Measurements from ENCODE around the gene MEGF8.

Gene MEGF8

DNA sequence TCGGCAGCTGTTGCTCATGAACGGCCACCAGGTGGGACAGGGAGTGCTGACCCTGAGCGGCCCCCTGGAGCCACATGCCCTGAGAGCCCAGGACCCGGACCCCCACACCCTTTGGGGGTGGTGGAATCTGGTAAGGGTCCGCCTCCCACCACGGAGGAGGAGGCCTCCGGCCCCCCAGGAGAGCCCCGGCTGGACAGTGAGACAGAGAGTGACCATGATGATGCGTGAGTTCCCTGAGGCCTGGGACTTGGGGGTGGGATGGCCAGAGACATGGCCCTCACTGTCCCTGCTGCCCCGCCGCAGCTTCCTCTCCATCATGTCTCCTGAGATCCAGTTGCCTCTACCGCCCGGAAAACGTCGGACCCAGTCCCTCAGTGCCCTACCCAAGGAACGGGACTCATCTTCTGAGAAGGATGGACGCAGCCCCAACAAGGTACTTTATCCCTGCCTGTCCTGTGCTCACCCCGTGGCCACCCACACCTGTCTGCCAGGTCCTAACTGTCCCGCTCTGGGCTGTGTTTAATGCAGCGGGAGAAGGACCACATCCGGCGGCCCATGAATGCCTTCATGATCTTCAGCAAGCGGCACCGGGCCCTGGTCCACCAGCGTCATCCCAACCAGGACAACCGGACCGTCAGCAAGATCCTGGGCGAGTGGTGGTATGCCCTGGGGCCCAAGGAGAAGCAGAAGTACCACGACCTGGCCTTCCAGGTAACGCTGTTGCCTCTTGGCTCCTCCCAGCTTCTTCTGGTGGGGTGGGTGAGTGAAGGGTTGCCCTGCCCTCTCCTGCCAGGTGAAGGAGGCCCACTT is 38.2 kb upstream of the MEGF8 start:
- no peak for DNase-seq

DNA sequence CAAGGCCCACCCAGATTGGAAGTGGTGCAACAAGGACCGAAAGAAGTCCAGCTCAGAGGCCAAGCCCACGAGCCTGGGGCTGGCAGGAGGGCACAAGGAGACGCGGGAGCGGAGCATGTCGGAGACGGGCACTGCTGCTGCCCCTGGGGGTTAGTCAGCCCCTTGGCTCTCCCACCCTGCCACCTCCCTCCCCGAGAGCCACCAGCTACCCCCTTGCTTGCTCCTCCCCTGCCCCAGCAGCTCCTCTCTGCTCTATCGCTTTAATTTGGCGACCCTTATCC is 37.7 kb upstream of the MEGF8 start:
- no peak for DNase-seq

DNA sequence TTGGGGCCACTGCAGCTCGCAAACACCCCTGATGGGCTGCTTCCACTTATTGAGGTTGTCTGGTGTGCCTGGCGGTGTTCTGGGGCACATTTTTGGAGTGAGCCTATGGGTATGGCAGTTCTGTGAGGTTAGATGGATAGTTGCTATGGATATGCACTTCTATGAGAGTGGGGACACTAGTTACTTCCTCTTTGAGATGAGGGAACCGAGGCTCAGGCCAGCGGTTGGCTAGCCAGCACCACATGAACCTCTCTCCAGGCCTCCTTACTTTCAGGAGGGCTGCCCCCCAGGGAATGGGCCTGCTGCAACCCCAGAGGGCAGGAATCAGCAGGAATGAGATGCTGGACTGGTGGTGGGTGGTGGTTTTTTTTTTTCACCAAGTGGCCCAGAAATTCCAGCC is 37.0 kb upstream of the MEGF8 start:
- no peak for DNase-seq

DNA sequence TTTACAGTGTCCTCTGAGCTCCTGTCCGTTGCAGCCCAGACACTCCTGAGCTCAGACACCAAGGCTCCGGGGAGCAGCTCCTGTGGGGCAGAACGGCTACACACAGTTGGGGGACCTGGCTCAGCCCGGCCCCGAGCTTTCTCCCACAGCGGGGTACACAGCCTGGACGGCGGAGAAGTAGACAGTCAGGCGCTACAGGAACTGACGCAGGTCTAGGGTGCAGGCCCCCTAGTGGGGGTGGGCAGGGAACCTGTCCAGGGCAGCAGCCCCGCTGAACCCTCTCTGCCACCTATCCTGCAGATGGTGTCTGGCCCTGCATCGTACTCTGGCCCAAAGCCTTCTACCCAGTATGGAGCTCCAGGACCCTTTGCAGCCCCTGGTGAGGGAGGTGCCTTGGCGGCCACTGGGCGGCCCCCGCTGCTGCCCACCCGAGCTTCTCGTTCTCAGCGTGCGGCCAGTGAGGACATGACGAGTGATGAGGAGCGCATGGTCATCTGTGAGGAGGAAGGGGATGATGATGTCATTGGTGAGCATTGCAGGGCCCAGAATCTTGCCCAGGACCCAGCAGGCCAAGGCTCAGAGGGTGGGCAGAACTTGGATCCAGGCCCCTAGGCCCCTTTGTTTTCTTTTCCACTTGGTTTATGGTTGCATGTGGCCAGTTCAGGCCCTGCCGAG is 36.4 kb upstream of the MEGF8 start:
- no peak for DNase-seq

DNA sequence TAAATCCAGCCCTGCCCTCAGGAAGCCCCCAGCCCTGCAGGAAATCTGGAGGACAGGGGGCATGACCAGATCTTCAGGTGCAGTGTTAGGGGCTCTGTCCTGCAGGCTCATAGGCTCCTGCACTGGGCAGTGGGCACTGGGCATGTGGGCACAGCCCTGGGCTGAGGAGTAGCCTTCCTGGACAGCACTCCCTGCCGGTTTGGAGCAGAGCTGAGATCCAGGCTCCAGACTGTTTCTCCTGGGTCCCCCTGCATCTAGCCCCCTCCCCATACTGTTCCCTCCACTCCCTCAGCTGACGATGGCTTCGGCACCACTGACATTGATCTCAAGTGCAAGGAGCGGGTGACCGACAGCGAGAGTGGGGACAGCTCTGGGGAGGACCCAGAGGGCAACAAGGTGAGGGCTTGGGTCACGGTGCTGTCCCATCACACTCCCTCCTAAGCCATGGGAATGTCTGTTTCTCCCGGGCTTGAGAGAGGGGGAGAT is 35.8 kb upstream of the MEGF8 start:
- no peak for DNase-seq

DNA sequence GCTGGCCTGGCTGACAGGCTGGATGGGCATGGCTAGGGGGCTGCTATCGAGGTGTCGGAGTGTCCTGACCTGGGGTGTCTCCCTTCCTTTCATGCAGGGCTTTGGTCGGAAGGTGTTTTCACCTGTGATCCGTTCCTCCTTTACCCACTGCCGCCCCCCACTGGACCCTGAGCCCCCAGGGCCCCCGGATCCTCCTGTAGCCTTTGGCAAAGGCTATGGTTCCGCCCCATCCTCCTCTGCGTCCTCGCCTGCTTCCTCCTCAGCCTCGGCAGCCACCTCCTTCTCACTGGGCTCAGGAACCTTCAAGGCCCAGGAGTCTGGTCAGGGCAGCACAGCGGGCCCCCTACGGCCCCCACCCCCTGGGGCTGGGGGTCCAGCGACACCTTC is 35.3 kb upstream of the MEGF8 start:
- no peak for DNase-seq

DNA sequence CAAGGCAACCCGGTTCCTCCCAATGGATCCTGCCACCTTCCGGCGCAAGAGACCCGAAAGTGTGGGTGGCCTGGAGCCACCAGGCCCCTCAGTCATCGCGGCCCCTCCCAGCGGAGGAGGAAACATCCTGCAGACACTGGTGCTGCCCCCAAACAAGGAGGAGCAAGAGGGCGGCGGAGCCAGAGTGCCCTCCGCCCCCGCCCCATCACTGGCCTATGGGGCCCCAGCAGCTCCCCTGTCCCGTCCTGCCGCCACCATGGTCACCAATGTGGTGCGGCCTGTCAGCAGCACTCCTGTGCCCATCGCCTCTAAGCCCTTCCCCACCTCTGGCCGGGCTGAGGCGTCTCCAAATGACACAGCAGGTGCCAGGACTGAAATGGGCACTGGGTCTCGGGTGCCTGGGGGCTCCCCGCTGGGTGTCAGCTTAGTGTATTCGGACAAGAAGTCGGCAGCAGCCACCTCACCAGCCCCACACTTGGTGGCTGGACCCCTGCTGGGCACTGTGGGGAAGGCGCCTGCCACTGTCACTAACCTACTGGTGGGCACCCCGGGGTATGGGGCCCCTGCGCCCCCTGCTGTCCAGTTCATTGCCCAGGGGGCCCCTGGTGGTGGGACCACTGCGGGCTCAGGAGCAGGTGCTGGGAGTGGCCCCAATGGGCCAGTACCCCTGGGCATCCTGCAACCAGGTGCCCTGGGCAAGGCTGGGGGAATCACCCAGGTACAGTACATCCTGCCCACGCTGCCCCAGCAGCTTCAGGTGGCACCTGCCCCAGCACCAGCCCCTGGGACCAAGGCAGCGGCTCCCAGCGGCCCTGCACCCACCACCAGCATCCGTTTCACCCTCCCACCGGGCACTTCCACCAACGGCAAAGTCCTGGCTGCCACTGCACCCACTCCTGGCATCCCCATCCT is 34.7 kb upstream of the MEGF8 start:
- DNase-seq: peak; percentile 80

DNA sequence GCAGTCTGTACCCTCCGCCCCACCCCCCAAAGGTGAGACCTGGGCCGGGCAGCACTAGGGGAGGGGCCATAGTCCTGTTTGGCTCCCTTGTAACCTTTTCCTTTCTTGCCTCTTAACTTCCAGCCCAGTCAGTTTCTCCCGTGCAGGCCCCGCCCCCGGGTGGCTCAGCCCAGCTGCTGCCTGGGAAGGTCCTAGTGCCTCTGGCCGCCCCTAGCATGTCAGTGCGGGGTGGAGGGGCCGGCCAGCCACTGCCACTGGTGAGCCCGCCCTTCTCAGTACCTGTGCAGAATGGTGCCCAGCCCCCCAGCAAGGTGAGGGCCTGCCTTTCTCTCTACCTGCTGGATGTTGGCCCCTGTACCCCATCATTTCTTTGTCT is 34.0 kb upstream of the MEGF8 start:
- no peak for DNase-seq

DNA sequence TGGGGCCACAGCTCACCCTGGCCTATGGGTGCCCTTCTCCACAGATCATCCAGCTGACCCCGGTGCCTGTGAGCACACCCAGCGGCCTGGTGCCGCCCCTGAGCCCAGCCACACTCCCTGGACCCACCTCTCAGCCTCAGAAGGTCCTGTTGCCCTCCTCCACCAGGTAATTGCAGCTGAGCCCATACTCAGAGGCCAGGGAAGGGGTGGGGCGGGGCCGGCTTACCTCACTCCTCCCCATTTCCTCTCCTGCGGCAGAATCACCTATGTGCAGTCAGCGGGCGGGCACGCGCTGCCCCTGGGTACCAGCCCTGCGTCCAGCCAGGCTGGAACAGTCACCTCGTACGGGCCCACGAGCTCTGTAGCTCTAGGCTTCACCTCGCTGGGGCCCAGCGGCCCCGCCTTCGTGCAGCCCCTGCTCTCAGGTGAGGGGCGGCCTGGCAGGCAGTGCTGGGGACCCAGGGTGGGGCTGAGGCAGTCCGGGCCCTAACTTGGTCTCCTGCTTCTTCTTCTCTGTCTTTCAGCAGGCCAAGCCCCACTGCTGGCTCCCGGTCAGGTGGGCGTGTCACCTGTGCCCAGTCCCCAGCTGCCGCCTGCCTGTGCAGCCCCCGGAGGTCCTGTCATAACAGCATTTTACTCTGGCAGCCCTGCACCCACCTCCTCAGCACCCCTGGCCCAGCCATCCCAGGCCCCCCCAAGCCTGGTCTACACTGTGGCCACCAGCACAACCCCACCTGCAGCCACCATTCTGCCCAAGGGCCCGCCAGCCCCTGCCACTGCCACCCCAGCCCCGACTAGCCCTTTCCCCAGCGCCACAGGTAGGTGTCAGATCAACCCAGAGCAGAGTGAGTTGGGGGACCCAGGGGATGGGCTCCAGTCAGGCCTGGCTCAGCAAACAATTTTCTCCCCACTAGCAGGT is 33.1 kb upstream of the MEGF8 start:
- DNase-seq: no peak

DNA sequence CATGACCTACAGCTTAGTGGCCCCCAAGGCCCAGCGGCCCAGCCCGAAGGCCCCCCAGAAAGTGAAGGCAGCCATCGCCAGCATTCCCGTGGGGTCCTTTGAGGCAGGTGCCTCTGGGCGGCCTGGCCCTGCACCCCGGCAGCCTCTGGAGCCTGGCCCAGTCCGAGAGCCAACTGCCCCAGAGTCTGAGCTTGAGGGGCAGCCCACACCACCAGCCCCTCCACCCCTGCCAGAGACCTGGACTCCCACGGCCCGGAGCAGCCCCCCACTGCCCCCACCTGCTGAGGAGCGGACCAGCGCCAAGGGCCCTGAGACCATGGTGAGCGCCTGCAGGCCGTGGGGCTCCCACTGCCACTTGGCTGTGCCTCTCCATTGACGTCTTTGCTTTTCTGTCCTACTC is 32.5 kb upstream of the MEGF8 start:
- DNase-seq: no peak

DNA sequence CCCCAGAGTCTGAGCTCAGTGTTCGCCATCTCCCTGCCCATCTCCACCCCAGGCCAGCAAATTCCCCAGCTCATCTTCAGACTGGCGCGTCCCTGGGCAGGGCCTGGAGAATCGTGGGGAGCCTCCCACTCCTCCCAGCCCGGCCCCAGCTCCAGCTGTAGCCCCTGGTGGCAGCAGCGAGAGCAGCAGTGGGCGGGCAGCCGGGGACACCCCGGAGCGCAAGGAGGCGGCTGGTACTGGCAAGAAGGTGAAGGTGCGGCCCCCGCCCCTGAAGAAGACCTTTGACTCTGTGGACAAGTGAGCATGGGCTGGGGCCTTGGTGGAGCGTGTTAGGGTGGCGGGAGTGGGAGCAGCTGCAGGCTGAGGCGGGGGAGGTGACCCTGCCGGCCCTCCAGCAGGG is 31.9 kb upstream of the MEGF8 start:
- DNase-seq: no peak

DNA sequence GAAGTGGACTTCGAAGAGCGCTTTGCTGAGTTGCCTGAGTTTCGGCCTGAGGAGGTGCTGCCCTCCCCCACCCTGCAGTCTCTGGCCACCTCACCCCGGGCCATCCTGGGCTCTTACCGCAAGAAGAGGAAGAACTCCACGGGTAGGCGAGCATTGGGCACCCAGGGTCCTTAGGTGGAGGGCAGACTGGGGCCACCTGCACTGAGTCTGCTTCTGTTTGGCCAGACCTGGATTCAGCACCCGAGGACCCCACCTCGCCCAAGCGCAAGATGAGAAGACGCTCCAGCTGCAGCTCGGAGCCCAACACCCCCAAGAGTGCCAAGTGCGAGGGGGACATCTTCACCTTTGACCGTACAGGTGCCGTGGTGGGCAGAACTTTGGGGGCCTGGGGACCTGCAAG is 31.5 kb upstream of the MEGF8 start:
- DNase-seq: no peak

DNA sequence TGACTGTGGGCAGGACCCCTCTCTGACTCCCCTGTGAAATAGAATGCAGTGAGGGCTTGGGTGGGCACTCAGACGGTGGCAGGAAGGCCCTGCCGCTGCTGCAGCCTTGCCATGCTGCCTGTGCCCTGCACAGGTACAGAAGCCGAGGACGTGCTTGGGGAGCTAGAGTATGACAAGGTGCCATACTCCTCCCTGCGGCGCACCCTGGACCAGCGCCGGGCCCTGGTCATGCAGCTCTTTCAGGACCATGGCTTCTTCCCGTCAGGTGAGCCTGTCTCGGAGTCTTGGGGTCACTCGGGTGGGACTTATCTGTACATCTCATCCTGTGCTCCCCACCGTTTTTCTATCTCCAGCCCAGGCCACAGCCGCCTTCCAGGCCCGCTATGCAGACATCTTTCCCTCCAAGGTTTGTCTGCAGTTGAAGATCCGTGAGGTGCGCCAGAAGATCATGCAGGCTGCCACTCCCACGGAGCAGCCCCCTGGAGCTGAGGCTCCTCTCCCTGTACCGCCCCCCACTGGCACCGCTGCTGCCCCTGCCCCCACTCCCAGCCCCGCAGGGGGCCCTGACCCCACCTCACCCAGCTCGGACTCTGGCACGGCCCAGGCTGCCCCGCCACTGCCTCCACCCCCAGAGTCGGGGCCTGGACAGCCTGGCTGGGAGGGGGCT is 30.8 kb upstream of the MEGF8 start:
- no peak for DNase-seq

DNA sequence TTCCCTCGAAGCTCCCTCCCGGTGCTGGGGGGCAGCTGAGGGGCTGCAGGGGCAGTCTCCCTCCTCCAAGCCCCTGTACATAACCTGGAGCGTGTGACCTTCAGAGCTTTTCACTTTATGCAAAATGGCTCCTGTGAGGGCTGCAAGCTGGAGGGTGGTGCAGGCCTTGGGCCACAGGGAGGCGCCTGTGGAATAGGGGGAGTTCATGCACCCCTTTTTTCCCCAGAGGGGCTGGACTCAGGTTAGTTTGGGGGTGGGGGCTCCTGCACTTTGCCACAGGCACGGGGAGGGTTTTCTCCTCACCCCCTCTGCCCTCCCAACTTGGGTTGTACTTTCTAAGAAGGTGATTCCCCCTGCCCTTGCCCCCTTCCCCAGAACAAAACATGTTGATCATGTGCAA is 30.1 kb upstream of the MEGF8 start:
- no peak for DNase-seq

DNA sequence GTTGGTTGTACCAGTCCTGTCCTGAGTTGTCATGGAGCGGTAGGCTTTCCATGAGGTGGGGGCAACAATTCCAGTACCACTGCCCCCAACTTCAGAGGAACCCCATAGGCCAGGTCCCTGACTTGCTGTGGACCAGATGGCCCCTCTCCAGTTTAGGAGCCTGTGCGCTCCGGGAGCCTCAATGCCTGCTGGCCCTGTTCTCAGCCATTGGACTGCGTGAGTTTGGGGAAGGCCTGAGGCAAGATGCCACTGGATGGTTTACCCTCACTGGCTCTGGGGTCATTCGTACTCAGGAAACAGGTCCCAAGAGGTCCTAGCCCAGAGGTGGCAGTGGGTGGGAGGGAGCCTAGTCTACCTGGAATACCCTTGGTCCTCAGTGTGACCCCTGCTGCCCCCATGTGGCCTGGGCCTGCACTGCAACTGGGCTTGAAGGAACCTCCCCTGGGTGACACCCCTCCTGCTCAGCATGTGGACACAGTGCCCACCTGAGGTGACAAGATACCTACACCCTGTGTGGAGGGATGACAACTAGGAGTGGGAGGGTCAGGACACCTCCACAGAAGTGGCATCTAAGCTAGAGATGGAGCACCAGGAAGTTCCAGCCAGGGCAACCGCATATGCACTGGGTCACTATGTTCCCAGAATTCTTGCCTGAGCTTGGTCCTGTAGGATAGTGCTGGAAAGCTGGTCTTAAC is 29.5 kb upstream of the MEGF8 start:
- peak; percentile 99 for DNase-seq

DNA sequence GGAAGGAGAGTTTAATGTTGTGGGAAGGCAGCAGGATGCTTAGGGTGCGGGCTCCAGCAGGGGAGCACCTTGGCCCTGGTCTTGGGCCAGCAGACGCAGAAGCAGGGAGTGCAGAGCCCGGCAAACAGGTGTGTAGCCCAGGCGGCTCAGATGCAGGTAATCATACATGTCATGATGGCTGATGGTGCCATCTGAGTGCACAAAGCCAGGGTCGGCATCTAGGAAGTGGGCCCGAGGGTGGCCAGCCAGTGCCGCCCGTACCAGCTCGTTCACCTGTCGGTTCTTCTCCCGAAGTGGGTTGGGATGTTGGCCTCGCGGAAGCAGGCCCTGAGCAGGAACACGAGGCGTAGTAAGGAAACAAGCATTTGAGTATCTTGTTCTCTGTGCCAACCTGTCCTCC is 28.4 kb upstream of the MEGF8 start:
- DNase-seq: no peak

DNA sequence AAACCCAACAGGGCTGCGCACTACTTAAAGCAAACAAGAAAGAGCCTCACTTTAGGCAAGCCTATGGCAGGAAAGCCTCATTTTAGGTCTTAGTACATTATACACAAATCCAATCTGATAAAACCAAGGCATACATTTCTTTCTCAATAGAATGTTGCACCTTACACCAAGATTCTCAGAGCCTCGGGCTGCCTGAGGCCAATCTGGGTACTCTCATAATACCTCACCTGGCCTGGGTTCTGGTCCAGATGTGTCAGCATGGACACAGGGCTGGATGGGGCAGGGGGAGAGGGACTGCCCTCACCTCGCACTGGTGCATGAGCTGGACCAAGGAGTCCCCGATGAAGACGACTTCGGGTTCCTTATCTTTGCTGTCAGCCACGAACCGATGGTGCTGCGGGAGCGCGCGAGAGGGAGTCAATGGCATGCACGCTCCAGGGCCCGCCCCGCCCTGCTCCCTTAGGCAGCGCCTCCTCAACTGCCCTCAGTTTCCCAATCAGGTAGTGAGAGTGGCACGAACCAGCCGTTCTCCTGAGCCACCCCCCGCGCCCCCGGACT is 23.7 kb upstream of the MEGF8 start, which contains the start of gene PRR19:
TSS of gene PRR19 (plus strand) at position 487 of the 558 bp plus-strand sequence. CDS start 7,453 bp downstream, outside the sequence.
- DNase-seq: no peak

DNA sequence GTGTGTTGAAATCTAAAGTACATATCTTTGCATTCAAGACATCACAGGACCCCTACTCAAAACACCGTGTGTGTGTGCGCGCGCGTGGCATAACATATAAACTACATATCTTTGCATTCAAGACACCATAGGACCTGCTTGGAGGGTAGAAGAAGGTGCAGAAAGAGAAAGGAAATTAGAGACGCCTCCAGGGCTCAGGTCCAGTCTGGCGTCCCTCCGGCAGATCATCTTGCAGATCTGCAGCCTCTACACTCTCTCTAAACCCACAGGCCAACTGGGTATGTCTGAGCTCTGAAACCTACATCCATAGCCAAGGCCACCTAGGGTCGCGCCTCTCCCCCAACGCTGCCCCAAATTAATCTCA is 22.4 kb upstream of the MEGF8 start:
- no peak for DNase-seq

DNA sequence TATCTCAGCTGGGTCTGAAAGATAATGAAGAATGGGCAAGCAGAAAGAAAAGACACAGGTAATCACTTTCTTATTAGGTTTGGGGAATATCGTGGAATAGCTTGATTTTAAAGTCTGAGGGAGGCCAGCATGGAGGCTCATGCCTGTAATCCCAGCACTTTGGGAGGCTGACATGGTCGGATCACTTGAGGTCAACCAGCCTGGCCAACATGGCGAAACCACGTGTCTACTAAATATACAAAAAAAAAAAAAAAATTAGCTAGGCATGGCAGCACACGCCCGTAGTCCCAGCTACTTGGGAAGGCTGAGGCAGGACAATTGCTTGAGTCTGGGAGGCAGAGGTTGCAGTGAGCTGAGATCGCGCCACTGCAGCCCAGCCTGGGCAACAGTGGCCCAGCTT is 21.6 kb upstream of the MEGF8 start:
- DNase-seq: no peak

DNA sequence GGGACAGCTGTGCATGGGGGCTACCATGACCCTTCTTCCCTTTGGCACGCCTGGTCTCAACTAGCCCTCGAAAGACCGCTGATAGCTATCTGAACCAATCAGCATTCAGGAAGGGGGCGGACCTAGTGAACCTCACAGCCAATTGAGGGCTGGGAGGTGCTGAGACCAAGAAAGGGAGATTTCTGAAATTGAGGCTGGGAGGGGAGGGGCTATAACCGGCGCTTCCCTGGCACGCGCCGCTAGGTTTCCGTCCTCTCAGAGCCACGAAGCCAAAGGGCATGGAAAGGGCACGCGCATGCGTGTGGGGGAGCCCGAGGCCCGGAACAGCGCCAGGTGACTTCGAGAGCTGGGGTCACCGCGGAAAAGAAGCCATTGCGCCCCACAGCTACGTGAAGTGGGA is 18.8 kb upstream of the MEGF8 start:
- no peak for DNase-seq

DNA sequence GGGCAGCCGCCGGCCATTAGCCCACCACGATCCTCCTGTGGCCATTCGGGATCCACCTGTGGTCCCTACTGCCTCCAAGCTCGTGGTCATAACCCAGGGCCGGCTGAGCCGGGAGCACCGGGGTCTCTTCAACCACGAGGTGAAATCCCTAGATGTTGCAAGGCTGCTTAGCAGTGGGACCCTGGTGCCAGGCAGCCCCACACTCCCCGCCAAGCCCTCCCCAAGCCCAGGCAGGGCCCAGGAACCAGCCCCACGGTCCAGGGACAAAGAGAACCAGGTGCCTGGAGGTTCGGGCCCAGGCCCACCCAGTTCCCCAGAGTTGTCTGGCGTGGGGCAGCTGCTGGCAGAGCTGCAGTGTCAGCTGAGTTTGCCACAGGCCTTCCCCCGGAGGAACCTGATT is 15.7 kb upstream of the MEGF8 start:
- DNase-seq: no peak

All from activated CD8-positive, alpha-beta memory T cell treated with anti-CD3 and anti-CD28 coated beads for 24 hours (primary cell).